Epithelial cell of proximal tubule (primary cell): ENCODE results near the gene ZNF134. TPM values are rescaled to one million over a fixed set of nuclear protein-coding genes. Genes with fewer than 3 reads are reported as not detected.

ENCODE experiments used
- DNase-seq: peaks from one replicate; pipeline ENCODE4 v3.0.0-alpha.2; 2011; ENCODE audit warnings: low read depth
- H3K4me3 ChIP-seq: 2 replicates; pipeline ENCODE4 v1.5.1; 2011; ENCODE audit warnings: low read depth, mild to moderate bottlenecking, low read length
- total RNA-seq: library from RNA; depleted of rRNA; stranded (reverse); fragments of >200 nt; gene quantifications from 2 replicates; pipeline ENCODE4 v1.2.3, GENCODE V29; 2015
- TF ChIP-seq, protein P1 (sequence below): conservative IDR thresholded peaks from 2 replicates; pipeline ENCODE4 v1.5.1; 2012; ENCODE audit warnings: low read depth, mild to moderate bottlenecking, low read length

Gene ZNF134
- total RNA-seq, 1 donor from 2014 or later = 16.8 TPM

DNA sequence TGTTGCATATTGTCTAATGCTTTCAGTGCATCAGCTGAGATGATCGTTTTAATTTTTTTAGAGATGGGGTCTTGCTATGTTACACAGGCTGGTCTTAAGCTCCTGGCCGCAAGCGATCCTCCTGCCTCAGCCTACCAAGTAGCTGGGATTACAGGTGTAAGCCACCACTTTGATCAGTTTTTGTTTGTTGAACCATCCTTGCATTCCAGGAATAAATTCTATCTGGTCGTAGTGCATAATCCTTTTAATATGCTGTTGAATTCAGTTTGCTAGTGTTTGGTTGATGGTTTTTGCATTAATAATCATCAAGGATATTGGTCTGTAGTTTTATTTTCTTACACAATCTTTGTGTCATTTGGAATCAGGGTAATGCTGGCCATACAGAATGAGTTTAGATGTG is 23.3 kb downstream of the ZNF134 start:
- TF ChIP-seq, protein P1, sequence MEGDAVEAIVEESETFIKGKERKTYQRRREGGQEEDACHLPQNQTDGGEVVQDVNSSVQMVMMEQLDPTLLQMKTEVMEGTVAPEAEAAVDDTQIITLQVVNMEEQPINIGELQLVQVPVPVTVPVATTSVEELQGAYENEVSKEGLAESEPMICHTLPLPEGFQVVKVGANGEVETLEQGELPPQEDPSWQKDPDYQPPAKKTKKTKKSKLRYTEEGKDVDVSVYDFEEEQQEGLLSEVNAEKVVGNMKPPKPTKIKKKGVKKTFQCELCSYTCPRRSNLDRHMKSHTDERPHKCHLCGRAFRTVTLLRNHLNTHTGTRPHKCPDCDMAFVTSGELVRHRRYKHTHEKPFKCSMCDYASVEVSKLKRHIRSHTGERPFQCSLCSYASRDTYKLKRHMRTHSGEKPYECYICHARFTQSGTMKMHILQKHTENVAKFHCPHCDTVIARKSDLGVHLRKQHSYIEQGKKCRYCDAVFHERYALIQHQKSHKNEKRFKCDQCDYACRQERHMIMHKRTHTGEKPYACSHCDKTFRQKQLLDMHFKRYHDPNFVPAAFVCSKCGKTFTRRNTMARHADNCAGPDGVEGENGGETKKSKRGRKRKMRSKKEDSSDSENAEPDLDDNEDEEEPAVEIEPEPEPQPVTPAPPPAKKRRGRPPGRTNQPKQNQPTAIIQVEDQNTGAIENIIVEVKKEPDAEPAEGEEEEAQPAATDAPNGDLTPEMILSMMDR = no peak
- DNase-seq = no peak
- no peak overlapping the region for H3K4me3 ChIP-seq

DNA sequence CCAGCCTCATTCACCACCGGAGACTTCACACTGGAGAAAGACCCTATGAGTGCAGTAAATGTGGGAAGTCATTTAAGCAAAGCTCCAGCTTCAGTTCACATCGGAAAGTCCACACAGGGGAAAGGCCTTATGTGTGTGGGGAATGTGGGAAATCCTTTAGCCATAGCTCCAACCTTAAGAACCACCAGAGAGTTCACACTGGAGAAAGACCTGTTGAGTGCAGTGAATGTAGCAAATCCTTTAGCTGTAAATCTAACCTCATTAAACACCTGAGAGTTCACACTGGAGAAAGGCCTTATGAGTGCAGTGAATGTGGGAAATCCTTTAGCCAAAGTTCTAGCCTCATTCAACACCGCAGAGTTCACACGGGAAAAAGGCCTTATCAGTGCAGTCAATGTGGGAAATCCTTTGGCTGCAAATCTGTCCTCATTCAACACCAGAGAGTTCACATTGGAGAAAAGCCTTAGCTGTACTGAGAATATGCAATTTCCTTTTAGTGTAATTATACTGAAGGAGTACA is 27.7 kb downstream of the ZNF134 start:
- no peak overlapping the region for H3K4me3 ChIP-seq
- no peak for DNase-seq
- TF ChIP-seq, protein P1 = no peak

DNA sequence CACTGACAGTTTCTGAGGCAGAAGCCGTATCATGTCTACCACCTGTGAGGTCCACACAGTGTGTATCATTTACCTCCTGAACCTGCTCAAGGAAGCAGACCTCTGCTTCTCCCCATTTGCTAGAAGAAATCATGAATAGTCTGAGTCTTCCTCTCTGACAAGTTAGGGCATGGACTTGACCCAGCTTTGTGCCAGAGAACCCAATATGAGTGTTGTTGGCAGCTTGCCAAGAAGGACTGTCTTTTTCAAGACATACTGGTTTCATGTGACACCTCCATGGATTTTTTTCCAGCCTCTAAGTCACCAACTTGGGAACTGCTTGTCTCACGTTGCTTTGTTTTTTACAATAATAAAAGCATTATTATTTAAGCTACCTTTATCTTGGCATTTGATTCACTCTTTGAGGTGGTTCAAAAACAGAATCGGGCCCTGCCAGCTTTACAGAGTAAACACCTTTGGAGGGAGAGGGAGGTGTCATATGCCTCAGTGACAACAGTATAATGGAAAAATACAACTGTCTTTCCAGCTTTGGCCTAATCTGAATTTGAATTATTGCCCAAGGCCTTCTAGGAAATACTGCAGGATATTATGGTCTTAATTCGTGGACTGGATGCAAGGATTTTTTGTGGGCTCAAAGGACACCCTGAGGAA is 28.5 kb downstream of the ZNF134 start:
- no peak overlapping the region for H3K4me3 ChIP-seq
- no peak for DNase-seq
- TF ChIP-seq, protein P1 = no peak

DNA sequence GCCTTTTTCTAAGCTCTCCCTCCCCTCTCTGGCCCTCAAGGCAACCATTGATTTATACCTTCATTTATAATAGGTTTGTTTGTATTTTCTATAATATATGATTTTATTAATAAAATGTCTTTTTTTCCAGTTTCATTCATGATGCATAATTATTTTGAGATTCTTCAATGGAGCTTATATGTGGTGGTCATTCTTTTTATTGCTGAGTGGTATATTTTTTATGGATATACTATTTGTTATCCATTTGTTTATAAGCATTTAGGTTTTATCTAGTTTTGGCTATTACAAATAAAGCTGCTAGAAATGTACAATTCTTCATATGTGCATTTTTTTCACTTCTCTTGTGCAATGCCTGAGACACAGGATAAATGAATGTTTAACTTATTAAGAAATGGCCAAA is 29.7 kb downstream of the ZNF134 start:
- no peak overlapping the region for H3K4me3 ChIP-seq
- TF ChIP-seq, protein P1 = no peak
- no peak for DNase-seq

DNA sequence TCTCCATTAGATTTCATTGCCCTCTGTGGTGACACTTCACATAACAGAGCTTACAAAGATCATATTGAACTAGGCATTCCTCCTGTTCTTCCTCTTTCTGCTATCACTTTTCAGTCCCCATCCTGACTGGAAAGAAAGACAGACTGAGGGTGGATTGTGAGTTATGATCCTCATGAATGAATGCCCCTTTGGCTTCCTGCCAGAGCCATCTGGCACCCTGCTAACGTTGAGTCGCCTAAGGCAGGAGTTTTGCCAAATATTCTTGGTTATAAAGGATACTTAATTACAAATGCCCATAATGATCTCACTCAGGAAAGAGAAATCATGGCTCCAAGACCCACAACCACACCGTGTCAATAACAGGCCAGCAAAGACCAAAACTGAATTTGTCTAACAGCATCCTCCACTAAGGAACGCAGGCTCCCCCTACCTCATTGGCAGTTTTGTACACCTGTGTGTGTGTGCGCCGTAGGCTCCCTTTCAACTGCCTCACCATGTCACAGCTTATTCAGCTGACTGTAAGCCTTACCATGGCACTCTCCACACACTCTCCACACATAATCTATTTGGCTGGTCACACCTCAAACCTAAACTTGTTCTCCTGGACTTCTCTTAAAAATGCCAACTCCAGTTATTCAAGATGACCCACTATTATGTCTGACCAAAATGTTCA is 34.4 kb downstream of the ZNF134 start:
- TF ChIP-seq, protein P1 = no peak
- DNase-seq = no peak
- no peak overlapping the region for H3K4me3 ChIP-seq

DNA sequence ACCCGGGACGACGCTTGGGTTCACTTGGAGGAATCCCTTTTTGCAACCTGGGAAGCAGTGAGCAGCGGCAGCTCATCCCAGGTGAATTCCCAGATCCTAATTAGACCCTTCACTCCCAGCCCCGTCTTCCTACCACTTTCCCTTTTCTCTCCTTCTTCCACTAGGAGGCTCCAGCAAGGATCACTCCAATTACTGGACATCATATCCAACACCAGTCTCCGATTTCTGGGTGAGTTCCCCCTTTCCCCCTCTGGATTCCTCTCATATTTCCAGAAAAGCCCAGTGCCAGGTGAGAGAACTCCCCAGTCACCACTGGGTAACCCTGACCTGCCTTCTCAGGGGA is 37.6 kb downstream of the ZNF134 start:
- DNase-seq = no peak
- TF ChIP-seq, protein P1 = no peak
- H3K4me3 ChIP-seq = no peak overlapping the region

DNA sequence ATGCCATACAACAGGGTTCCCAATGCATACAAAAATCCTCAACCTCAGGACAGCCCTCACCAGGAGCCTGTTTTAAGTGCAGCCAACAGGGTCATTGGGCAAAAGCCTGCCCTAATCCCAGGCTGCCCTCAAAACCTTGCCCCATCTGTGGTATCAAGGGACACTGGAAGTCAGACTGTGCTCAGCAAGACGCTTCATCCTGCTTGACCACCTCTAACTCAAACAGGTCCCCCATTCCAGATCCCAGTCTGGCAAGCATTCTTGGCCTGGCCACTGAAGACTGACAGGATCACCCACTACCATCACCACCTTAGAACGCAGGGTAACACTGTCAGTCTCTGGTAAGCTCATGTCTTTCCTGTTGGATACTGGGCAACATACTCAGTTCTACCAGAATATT is 39.6 kb downstream of the ZNF134 start:
- no peak for DNase-seq
- no peak overlapping the region for H3K4me3 ChIP-seq
- TF ChIP-seq, protein P1 = no peak
